ENCODE data around the gene NEK1. TPM values are rescaled to one million over a fixed set of nuclear protein-coding genes. Genes with fewer than 3 reads are reported as not detected.

The NEK1 gene
- total and polyA plus RNA-seq, 2 of the 8 experiments (the other 6 are each of a cell fraction or from before 2014, with no cell fraction given): 3.9 to 11.7 TPM

- Histone ChIP-seq H2BK5ac (ENCODE audit: low read depth, low read length) (no peak overlapping the region), H3K9me3 (ENCODE audit: insufficient read depth in 2 of 2, low read depth in 1 of 2, low read length in 1 of 2) (no peaks in the 10 kb centered on the region), H3K9ac (replicated peaks in 1 of 4; ENCODE audit: extremely low read depth in 1 of 4, low read depth in 3 of 4, low read length in 3 of 4) (no peak overlapping the region), H3K36me3 (ENCODE audit: control insufficient read depth in 2 of 4, insufficient read depth in 4 of 4, low read length in 3 of 4) (peaks cover 0 to 7% (median 0%) of the 10 kb centered on the region in 4 experiments; a peak in 1 of 8 replicates), H3K23ac (ENCODE audit: insufficient read length) (no peak overlapping the region), H3K79me1 (ENCODE audit: low read depth, low read length) (no peaks in the 10 kb centered on the region; the same call in 1 of the 2 replicates), H3K56ac (replicated peaks; ENCODE audit: insufficient read length, low read depth, low read length) (no peak overlapping the region), H2BK20ac (ENCODE audit: low read length) (no peak overlapping the region), H3K27ac (ENCODE audit: low read depth, low read length) (no peak overlapping the region), H2BK15ac (ENCODE audit: low read length) (no peak overlapping the region), H3K4me3 (ENCODE audit: extremely low read depth in 1 of 4, insufficient read depth in 2 of 4, low read depth in 3 of 4, low read length in 4 of 4) (no peak overlapping the region), H4K5ac (ENCODE audit: insufficient read length, low read depth, low read length) (no peak overlapping the region), H3K4me1 (replicated peaks in 1 of 4; ENCODE audit: control insufficient read depth in 3 of 4, insufficient read depth in 4 of 4, low read length in 3 of 4) (no peaks in the 10 kb centered on the region), H2AK5ac (ENCODE audit: low read depth, low read length) (no peak overlapping the region), H4K91ac (replicated peaks; ENCODE audit: insufficient read length, low read length) (no peak overlapping the region), H3K4ac (replicated peaks; ENCODE audit: insufficient read length, low read depth, low read length) (no peak overlapping the region), H4K8ac (ENCODE audit: extremely low read depth, insufficient read depth, low read length) (no peak overlapping the region), H3K23me2 (ENCODE audit: low read depth, low read length) (no peaks in the 10 kb centered on the region), H4K20me1 (replicated peaks in 1 of 2; ENCODE audit: control insufficient read depth in 1 of 2, insufficient read depth in 2 of 2, low read length in 2 of 2) (no peaks in the 10 kb centered on the region), H3K18ac (ENCODE audit: extremely low read depth, low read length) (no peak overlapping the region), H2BK120ac (replicated peaks; ENCODE audit: low read depth, low read length) (no peak overlapping the region), H3K14ac (ENCODE audit: insufficient read length) (no peak overlapping the region), H3K79me2 (ENCODE audit: control insufficient read depth in 1 of 2, insufficient read depth in 2 of 2, low read length in 2 of 2) (peaks cover 0 to 16% of the 10 kb centered on the region in 2 experiments; a peak in 2 of 4 replicates), H2AFZ (ENCODE audit: low read length) (no peak overlapping the region), H3K27me3 (replicated peaks in 1 of 4; ENCODE audit: control insufficient read depth in 3 of 4, extremely low read depth in 1 of 4, insufficient read depth in 3 of 4, low read length in 3 of 4) (no peaks in the 10 kb centered on the region), H3K4me2 (ENCODE audit: insufficient read depth in 1 of 2, low read depth in 2 of 2, low read length in 2 of 2) (no peak overlapping the region), H2BK12ac (ENCODE audit: low read depth, low read length) (no peak overlapping the region)
- ChIA-PET CTCF (ENCODE audit: partially characterized antibody) (interaction anchor here (1.6 kb wide), 1 partner anchor 118 kb away, joined by 6 read pairs; no protein-coding TSS in a partner anchor), POLR2A (ENCODE audit: partially characterized antibody) (no interaction called here)
- 92% methylated on average over 1 of the region's 1 CpG; no CpG with 5 or more reads in 1 of the 2 experiments for WGBS, 2 experiments (ENCODE audit: extremely low coverage in 1 of 2, insufficient coverage in 1 of 2, insufficient read length in 1 of 2, insufficient replicate concordance in 2 of 2, low coverage in 1 of 2, low lambda C conversion rate in 2 of 2, missing lambda C conversion rate in 1 of 2)
- TF ChIP-seq JUN (IDR thresholded peaks at IDR 0.05; ENCODE audit: low read depth, low read length) (no peak), SP4 (IDR thresholded peaks at IDR 0.05; ENCODE audit: low read length) (no peak), CREB1 (IDR thresholded peaks at IDR 0.05) (no peak), POLR2A (IDR thresholded peaks at IDR 0.05; ENCODE audit: control extremely low read depth in 1 of 2, low read depth in 2 of 2, low read length in 2 of 2) (no peak), CTBP2 (IDR thresholded peaks at IDR 0.05; ENCODE audit: borderline replicate concordance, insufficient read depth, insufficient read length, low read length) (no peak), MAFK (IDR thresholded peaks at IDR 0.05; ENCODE audit: low read depth, low read length) (no peak), EZH2 (IDR thresholded peaks at IDR 0.05; ENCODE audit: low read depth, low read length, severe bottlenecking) (no peak)
- FAIRE-seq (no peak), DNase-seq (ENCODE audit: low read depth in 1 of 2, low spot score in 2 of 2) (no peak)
Measured at GRCh38 chr4:169604903-169605331, 7.5 kb downstream of the NEK1 start.
